K562 (cell line): Measurements from ENCODE around the gene MRPL27. TPM values are rescaled to one million over a fixed set of nuclear protein-coding genes. Genes with fewer than 3 reads are reported as not detected.

Source experiments
- ATAC-seq: fragments of 200-7000 bp; cut with Tn5 transposase; 3 replicates; pipeline ENCODE4 v1.9.1; 2020; ENCODE audit warnings: moderate library complexity
- BruUV-seq: library from RNA; stranded (reverse); fragments of 400-500 nt; replicated peaks from 2 replicates; lab custom pipeline; 2021; lab: Mats Ljungman, UMichigan
- CTCF ChIA-PET: fragments of 300-600 bp; formaldehyde crosslinking; extraction: SDS; loops from one replicate; lab custom pipeline; 2021; ENCODE audit warnings: low intra/inter-chr PET ratio; lab: Yijun Ruan, JAX
- POLR2A ChIA-PET: fragments of 300-600, 350-650 bp; sonication (Branson Sonifier 250); formaldehyde crosslinking; extraction: SDS; loops from one replicate; lab custom pipeline; 2021; ENCODE audit warnings: antibody characterized with exemption, inconsistent platforms; lab: Yijun Ruan, JAX
- DNase-seq, 4 experiments: peaks; one replicate each; pipeline versions ENCODE4 v3.0.0 to v3.0.0-alpha.2; 2011 to 2018; ENCODE audit warnings: low spot score in 3 of 4, mixed read lengths in 3 of 4; ENCODE audit errors: extremely low read depth in 1 of 4
- FAIRE-seq: peaks from 2 replicates; lab custom pipeline; 2011; peaks lifted over from hg19 to GRCh38; lab: Jason Lieb, UNC
- H2AFZ ChIP-seq: 2 replicates; pipeline ENCODE4 v1.6.0; 2011; ENCODE audit warnings: low read depth, low read length, control low read depth, inconsistent platforms
- H3K27ac ChIP-seq: fragments of 200-600 bp; 3 replicates; pipeline ENCODE4 v1.8.0; 2011; ENCODE audit warnings: low read depth, mild to moderate bottlenecking, control low read depth, inconsistent platforms, low read length, moderate library complexity, mixed read lengths; ENCODE audit errors: extremely low read depth
- H3K27me3 ChIP-seq, 2 experiments: fragments of 300-600 bp in 1 of 2; 2 replicates in 1 of 2; 3 replicates in 1 of 2; pipeline versions ENCODE4 v1.6.0 to v1.8.0; 2011; ENCODE audit warnings: inconsistent platforms in 2 of 2, low read length in 2 of 2, mild to moderate bottlenecking in 1 of 2, mixed read lengths in 1 of 2, moderate library complexity in 1 of 2; ENCODE audit not compliant: control insufficient read depth in 2 of 2, insufficient read depth in 2 of 2
- H3K36me3 ChIP-seq: fragments of 300-600 bp; 3 replicates; pipeline ENCODE4 v1.8.0; 2011; ENCODE audit warnings: mild to moderate bottlenecking, low read length, inconsistent platforms; ENCODE audit not compliant: control insufficient read depth, insufficient read depth
- H3K4me1 ChIP-seq, 2 experiments: fragments of 200-600 bp in 1 of 2; replicated peaks in 1 of 2; 2 replicates in 1 of 2; 3 replicates in 1 of 2; pipeline versions ENCODE4 v1.5.1 to v1.8.0; 2011; ENCODE audit warnings: inconsistent platforms in 2 of 2, low read length in 2 of 2, mild to moderate bottlenecking in 1 of 2, mixed read lengths in 1 of 2, moderate library complexity in 1 of 2; ENCODE audit not compliant: control insufficient read depth in 2 of 2, insufficient read depth in 2 of 2
- H3K4me2 ChIP-seq: 2 replicates; pipeline ENCODE4 v1.6.1; 2011; ENCODE audit warnings: low read length, control low read depth, inconsistent platforms, mixed read lengths; ENCODE audit not compliant: insufficient read depth
- H3K4me3 ChIP-seq: fragments of 200-600 bp; sonication (generic), shearing (Covaris generic); 2 replicates; pipeline ENCODE4 v1.5.1; 2016; ENCODE audit warnings: control low read depth, inconsistent platforms
- H3K79me2 ChIP-seq: fragments of 200-600 bp; 3 replicates; pipeline ENCODE4 v1.8.0; 2011; ENCODE audit warnings: low read length, inconsistent platforms; ENCODE audit not compliant: control insufficient read depth, insufficient read depth
- H3K9ac ChIP-seq, 2 experiments: 2 replicates each; pipeline versions ENCODE4 v1.6.0 to v1.6.1; 2011; ENCODE audit warnings: low read depth in 2 of 2, low read length in 2 of 2, control low read depth in 1 of 2, inconsistent platforms in 1 of 2, mild to moderate bottlenecking in 1 of 2, mixed read lengths in 1 of 2; ENCODE audit not compliant: insufficient read depth in 1 of 2
- H3K9me1 ChIP-seq: one replicate; pipeline ENCODE4 v1.6.0; 2011; ENCODE audit warnings: inconsistent platforms, mild to moderate bottlenecking, low read length, moderate library complexity; ENCODE audit not compliant: control insufficient read depth, insufficient read depth
- H3K9me3 ChIP-seq: replicated peaks from 2 replicates; pipeline ENCODE4 v1.5.1; 2011; ENCODE audit warnings: low read depth, low read length, inconsistent platforms; ENCODE audit not compliant: control insufficient read depth, insufficient read depth
- H4K20me1 ChIP-seq: replicated peaks from 2 replicates; pipeline ENCODE4 v1.6.1; 2011; ENCODE audit warnings: low read length, inconsistent platforms, mixed read lengths; ENCODE audit not compliant: control insufficient read depth, insufficient read depth
- CHCHD3 ChIP-seq: fragments of 250-450 bp; sonication (Bioruptor Pico); IDR thresholded peaks from 2 replicates; pipeline ENCODE4 v2.1.2; 2022; ENCODE audit warnings: mild to moderate bottlenecking
- CREBBP ChIP-seq: IDR thresholded peaks from one replicate; pipeline ENCODE4 v1.6.1; 2012; ENCODE audit warnings: low read depth, mild to moderate bottlenecking, control low read depth, inconsistent platforms, low read length
- GABPB2 ChIP-seq: fragments of 250-450 bp; sonication (Bioruptor Pico); conservative IDR thresholded peaks from 2 replicates; pipeline ENCODE4 v1.5.1; 2021; ENCODE audit warnings: mild to moderate bottlenecking
- KLF1 ChIP-seq: fragments of 450-650 bp; IDR thresholded peaks from 2 replicates; pipeline ENCODE4 v1.6.1; 2016; ENCODE audit warnings: missing genetic modification characterization, missing compliant biosample characterization
- KLF13 ChIP-seq: fragments of 450-650 bp; IDR thresholded peaks from 2 replicates; pipeline ENCODE4 v1.6.1; 2016; ENCODE audit warnings: missing genetic modification characterization, low read depth, mild to moderate bottlenecking, missing compliant biosample characterization, moderate library complexity, borderline replicate concordance
- MYNN ChIP-seq, 2 experiments: sonication (generic); formaldehyde crosslinking in 1 of 2; IDR thresholded peaks; 2 replicates each; pipeline versions ENCODE4 v1.5.0 to v1.6.1; 2016 to 2020; ENCODE audit warnings: antibody characterized with exemption in 1 of 2, missing genetic modification reagents in 1 of 2
- NCOA6 ChIP-seq: fragments of 450-650 bp; IDR thresholded peaks from 2 replicates; pipeline ENCODE4 v1.6.1; 2017; ENCODE audit warnings: mild to moderate bottlenecking
- NEUROD1 ChIP-seq: fragments of 150-350 bp; IDR thresholded peaks from 2 replicates; pipeline ENCODE4 v1.6.1; 2014; ENCODE audit warnings: borderline replicate concordance, low read length, low read depth; ENCODE audit not compliant: partially characterized antibody
- RBFOX2 ChIP-seq: fragments of 200-400 bp; formaldehyde crosslinking; IDR thresholded peaks from 2 replicates; pipeline ENCODE4 v1.6.1; 2017; ENCODE audit warnings: low read depth, mild to moderate bottlenecking, low read length, moderate library complexity
- SETDB1 ChIP-seq: IDR thresholded peaks from one replicate; pipeline ENCODE4 v1.6.1; 2012; ENCODE audit warnings: low read length, control low read depth, inconsistent platforms
- ZNF324 ChIP-seq: fragments of 250-450 bp; sonication (Bioruptor Pico); IDR thresholded peaks from 2 replicates; pipeline ENCODE4 v1.4.0; 2020; ENCODE audit warnings: mild to moderate bottlenecking
- ZNF57 ChIP-seq: fragments of 450-650 bp; formaldehyde crosslinking; IDR thresholded peaks from 2 replicates; pipeline ENCODE4 v1.4.0; 2020; ENCODE audit warnings: mild to moderate bottlenecking, moderate library complexity
- ZNF764 ChIP-seq: fragments of 250-450 bp; sonication (Bioruptor Pico); IDR thresholded peaks from 2 replicates; pipeline ENCODE4 v1.4.0; 2020; ENCODE audit warnings: low read depth, mild to moderate bottlenecking, moderate library complexity
- ZNF830 ChIP-seq: fragments of 250-450 bp; sonication (Bioruptor Pico); IDR thresholded peaks from 2 replicates; pipeline ENCODE4 v1.5.0; 2021; ENCODE audit warnings: mild to moderate bottlenecking
- WGBS: fragments of 100-300 bp; shearing (Covaris generic); methylation state at CpG from one replicate; pipeline ENCODE4 v1.1.6; 2016; ENCODE audit warnings: low coverage, mixed read lengths; ENCODE audit not compliant: insufficient coverage; ENCODE audit errors: missing lambda C conversion rate; 5-methylcytosine and 5-hydroxymethylcytosine counted together
- in situ Hi-C: fragments of 300-500 bp; cut with MboI; formaldehyde crosslinking; loops from 4 replicates; pipeline ENCODE4 v1.15.0; 2018; ENCODE audit warnings: inconsistent platforms, mixed read lengths
- intact Hi-C: fragments of 100-400 bp; cut with micrococcal nuclease; formaldehyde crosslinking; loops from 2 replicates; pipeline ENCODE4 v1.14.2; 2022
- polyA plus RNA-seq, 8 experiments: library from polyadenylated mRNA; depleted of rRNA in 4 of 8; stranded (reverse) in 5 of 8; unstranded in 3 of 8; fragments of >200 nt; fragmentation: Nextera tagmentation in 2 of 8; fragmentation: Illumina TruSeq in 1 of 8; extraction: Ambion mirVana in 2 of 8; extraction: Trizol in 1 of 8; gene quantifications; 2 replicates each; pipeline versions ENCODE4 v1.2.1 to v1.2.3, GENCODE V29; 2011 to 2014; ENCODE audit warnings: inconsistent platforms in 1 of 8, missing spikeins in 1 of 8
- total RNA-seq, 7 experiments: library from RNA; depleted of rRNA in 6 of 7; stranded (reverse); fragments of >200 nt in 6 of 7; fragmentation: Illumina TruSeq in 2 of 7; extraction: Trizol in 2 of 7; gene quantifications; 2 replicates each; pipeline versions ENCODE4 v1.2.1 to v1.2.3, GENCODE V29; 2011 to 2021; ENCODE audit warnings: low replicate concordance in 1 of 7

Gene MRPL27
- total and polyA plus RNA-seq, 9 of the 15 experiments (the other 6 are each of a cell fraction or from before 2014, with no cell fraction given) = 96.3 to 401 (median 142) TPM

- Histone ChIP-seq H3K9me3 (no peaks in the 10 kb centered on the region), H3K9me1 (no peaks in the 10 kb centered on the region), H4K20me1 (peaks cover 10% of the 10 kb centered on the region), H3K79me2 (no peaks in the 10 kb centered on the region; the same call in 2 of the 3 replicates), H3K27ac (no peak overlapping the region), H3K9ac (no peak overlapping the region), H3K4me3 (no peak overlapping the region), H3K4me1 (peaks cover 17 to 46% of the 10 kb centered on the region in 2 experiments), H3K36me3 (peaks cover 63% of the 10 kb centered on the region; the same call in 2 of the 3 replicates), H3K27me3 (no peaks in the 10 kb centered on the region), H3K4me2 (no peak overlapping the region), H2AFZ (no peak overlapping the region)
- WGBS = 81% methylated on average over 5 of the region's 5 CpGs
- in situ Hi-C loops = no loop called here
- intact Hi-C loops = no loop called here
- ATAC-seq = no peak
- ChIA-PET CTCF (interaction anchor here (0.7 kb wide), 1 partner anchor 119 kb away, joined by 4 read pairs; the partner anchor contains the start of gene RSAD1), POLR2A (interaction anchor here (0.8 to 1.4 kb wide), 4 partner anchors 9 to 20 kb away, joined by 3 to 7 read pairs (median 4); no protein-coding TSS in a partner anchor)
- BruUV-seq = no TSS peak
- no peak for FAIRE-seq
- DNase-seq = no peak
- TF ChIP-seq KLF13 (tag) = no peak
- no peak for TF ChIP-seq RBFOX2
- TF ChIP-seq GABPB2 = no peak
- no peak for TF ChIP-seq KLF1
- no peak for TF ChIP-seq ZNF57
- no peak for TF ChIP-seq CHCHD3
- no peak for TF ChIP-seq NCOA6
- no peak for TF ChIP-seq ZNF764 (CRISPR knock-in tag)
- TF ChIP-seq ZNF324 (CRISPR knock-in tag) = no peak
- no peak for TF ChIP-seq NEUROD1
- no peak for TF ChIP-seq CREBBP
- TF ChIP-seq SETDB1 = no peak
- TF ChIP-seq MYNN (IDR thresholded peaks at IDR 0.05) = no peak
- TF ChIP-seq MYNN (CRISPR knock-in tag; IDR thresholded peaks at IDR 0.05) = no peak
- TF ChIP-seq ZNF830 = no peak
These were observed 13.8 kb downstream of the MRPL27 start for GRCh38 chr17:50359005-50359699.
